ENCODE measurements around the gene CMIP.

DNA sequence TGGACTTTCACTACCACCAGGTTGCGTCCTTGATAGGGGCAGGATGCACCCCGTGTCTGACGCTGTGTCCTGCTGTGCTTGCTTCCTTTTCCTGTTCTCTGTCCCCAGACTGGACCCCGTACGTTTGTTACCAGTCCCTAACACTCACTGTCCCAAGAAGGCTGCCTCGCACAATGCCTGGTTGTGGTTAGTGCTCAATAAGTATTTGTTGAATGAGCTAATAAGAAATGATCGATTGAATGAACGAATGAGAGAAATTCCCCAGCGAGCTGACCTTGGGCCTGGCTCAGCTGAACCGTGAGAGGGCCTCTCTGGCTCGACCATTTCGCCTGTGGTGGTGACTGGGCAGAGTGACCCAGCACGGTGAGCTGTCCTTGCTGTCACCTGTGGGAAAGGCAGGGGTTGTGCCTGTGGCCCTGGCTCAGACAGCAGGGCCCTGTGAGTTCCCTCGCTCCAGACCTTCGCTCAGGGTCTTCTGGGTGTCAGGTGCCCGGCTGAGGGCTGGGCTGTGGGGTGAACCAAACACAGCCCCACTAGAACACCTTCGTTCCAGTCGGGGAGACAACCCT is 20.9 kb downstream of the CMIP start:
- TF ChIP-seq, protein P1, sequence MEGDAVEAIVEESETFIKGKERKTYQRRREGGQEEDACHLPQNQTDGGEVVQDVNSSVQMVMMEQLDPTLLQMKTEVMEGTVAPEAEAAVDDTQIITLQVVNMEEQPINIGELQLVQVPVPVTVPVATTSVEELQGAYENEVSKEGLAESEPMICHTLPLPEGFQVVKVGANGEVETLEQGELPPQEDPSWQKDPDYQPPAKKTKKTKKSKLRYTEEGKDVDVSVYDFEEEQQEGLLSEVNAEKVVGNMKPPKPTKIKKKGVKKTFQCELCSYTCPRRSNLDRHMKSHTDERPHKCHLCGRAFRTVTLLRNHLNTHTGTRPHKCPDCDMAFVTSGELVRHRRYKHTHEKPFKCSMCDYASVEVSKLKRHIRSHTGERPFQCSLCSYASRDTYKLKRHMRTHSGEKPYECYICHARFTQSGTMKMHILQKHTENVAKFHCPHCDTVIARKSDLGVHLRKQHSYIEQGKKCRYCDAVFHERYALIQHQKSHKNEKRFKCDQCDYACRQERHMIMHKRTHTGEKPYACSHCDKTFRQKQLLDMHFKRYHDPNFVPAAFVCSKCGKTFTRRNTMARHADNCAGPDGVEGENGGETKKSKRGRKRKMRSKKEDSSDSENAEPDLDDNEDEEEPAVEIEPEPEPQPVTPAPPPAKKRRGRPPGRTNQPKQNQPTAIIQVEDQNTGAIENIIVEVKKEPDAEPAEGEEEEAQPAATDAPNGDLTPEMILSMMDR (IDR thresholded peaks at IDR 0.05) = no peak
- TF ChIP-seq POLR2A (IDR thresholded peaks at IDR 0.05) = no peak

All from transverse colon (tissue), 3 donors.